HG02970 (cell line): Measurements from ENCODE around the gene MAPK11.

Source experiments
- ATAC-seq: cut with Tn5 transposase; IDR thresholded peaks from one replicate; pipeline ENCODE4 v1.9.1; 2021; ENCODE audit warnings: mild to moderate bottlenecking, moderate library complexity, moderate number of reproducible peaks; ENCODE audit not compliant: unreplicated experiment, low FRiP score

Gene MAPK11

GRCh38 chr22:50215297-50216054, 54.7 kb downstream of the MAPK11 start:
- ATAC-seq: no peak
